Posterior cingulate gyrus (tissue), 11 donors: ENCODE data around the gene ERO1B.
"Not testable (repeated sequence)": the region's sequence is repeated elsewhere in the genome, so short reads cannot be mapped to it uniquely, and the experiment has no call there.

Source experiments
- DNase-seq, 10 donors: peaks; one replicate each; pipeline versions ENCODE4 v3.0.0 to v3.0.0-alpha.2; 2020 to 2021; ENCODE audit warnings: mixed read lengths in 3 of 10
- intact Hi-C: fragments of 100-400 bp; cut with DNase I; formaldehyde crosslinking; loops from one replicate; pipeline ENCODE4 v1.15.1; 2023

The ERO1B gene

GRCh38 chr1:236281654-236282424 lies at the start of gene ERO1B:
Gene ERO1B, minus strand, starts transcription at chr1:236281958. Its CDS starts 175 bp downstream, at chr1:236281783.
- intact Hi-C loops = loop anchor here (2.0 to 10.0 kb wide), 2 partner anchors 139 to 513 kb away; partner anchors contain the start of genes GPR137B and MTR
- peak; percentile 95 to 100 (median 98) for DNase-seq

GRCh38 chr1:236331412-236331811 lies 49.7 kb upstream of the ERO1B start:
- DNase-seq, intact Hi-C loops: not testable (repeated sequence)

GRCh38 chr1:236326432-236326831 lies 44.7 kb upstream of the ERO1B start:
- intact Hi-C loops = no loop called here
- no peak for DNase-seq

GRCh38 chr1:236325567-236325966 lies 43.8 kb upstream of the ERO1B start:
- intact Hi-C loops = no loop called here

GRCh38 chr1:236323819-236324411 lies 42.2 kb upstream of the ERO1B start:
- DNase-seq = no peak
- intact Hi-C loops = no loop called here

More at GRCh38 chr1:236325567-236325966, 43.8 kb upstream of the ERO1B start:
- no peak for DNase-seq

- no peak for DNase-seq
- intact Hi-C loops = no loop called here
These were observed 41.0 kb upstream of the ERO1B start for GRCh38 chr1:236322566-236323409.

GRCh38 chr1:236321101-236321500 lies 39.3 kb upstream of the ERO1B start:
- DNase-seq = no peak
- intact Hi-C loops = no loop called here

GRCh38 chr1:236320671-236321070 lies 38.9 kb upstream of the ERO1B start:
- no peak for DNase-seq
- intact Hi-C loops = no loop called here

- intact Hi-C loops = no loop called here
- DNase-seq = no peak
These were observed 38.5 kb upstream of the ERO1B start for GRCh38 chr1:236320214-236320613.

GRCh38 chr1:236316437-236316836 lies 34.7 kb upstream of the ERO1B start:
- intact Hi-C loops = no loop called here
- no peak for DNase-seq

- no peak for DNase-seq
- intact Hi-C loops = no loop called here
These were observed 33.8 kb upstream of the ERO1B start for GRCh38 chr1:236315518-236315917.

- intact Hi-C loops = no loop called here
- DNase-seq = no peak
These were observed 33.3 kb upstream of the ERO1B start for GRCh38 chr1:236315092-236315491.

GRCh38 chr1:236314050-236314449 lies 32.3 kb upstream of the ERO1B start:
- DNase-seq, intact Hi-C loops: not testable (repeated sequence)

- no peak for DNase-seq
- intact Hi-C loops = no loop called here
These were observed 31.7 kb upstream of the ERO1B start for GRCh38 chr1:236313427-236313826.

GRCh38 chr1:236311040-236311439 lies 29.3 kb upstream of the ERO1B start:
- intact Hi-C loops = no loop called here
- DNase-seq = no peak

- no peak for DNase-seq
- intact Hi-C loops = no loop called here
These were observed 27.1 kb upstream of the ERO1B start for GRCh38 chr1:236308827-236309226.

- intact Hi-C loops = no loop called here
- no peak for DNase-seq
These were observed 25.7 kb upstream of the ERO1B start for GRCh38 chr1:236307435-236307834.

- intact Hi-C loops = no loop called here
- DNase-seq = no peak
These were observed 22.9 kb upstream of the ERO1B start for GRCh38 chr1:236304682-236305081.

GRCh38 chr1:236303675-236304074 lies 21.9 kb upstream of the ERO1B start:
- DNase-seq = peak in 1 of 10 donors; percentile 62
- intact Hi-C loops = no loop called here

- DNase-seq = no peak
- intact Hi-C loops = no loop called here
These were observed 21.2 kb upstream of the ERO1B start for GRCh38 chr1:236302941-236303340.

- intact Hi-C loops = no loop called here
These were observed 20.2 kb upstream of the ERO1B start for GRCh38 chr1:236301958-236302335.

More at GRCh38 chr1:236301958-236302335, 20.2 kb upstream of the ERO1B start:
- DNase-seq = no peak
